ENCODE data around the gene TECPR1. TPM values are rescaled to one million over a fixed set of nuclear protein-coding genes. Genes with fewer than 3 reads are reported as not detected.

The TECPR1 gene
- total and polyA plus RNA-seq, 2 donors (not counting 3 experiments of a cell fraction or from before 2014, with no cell fraction given) = 12.3 to 97.5 TPM

DNA sequence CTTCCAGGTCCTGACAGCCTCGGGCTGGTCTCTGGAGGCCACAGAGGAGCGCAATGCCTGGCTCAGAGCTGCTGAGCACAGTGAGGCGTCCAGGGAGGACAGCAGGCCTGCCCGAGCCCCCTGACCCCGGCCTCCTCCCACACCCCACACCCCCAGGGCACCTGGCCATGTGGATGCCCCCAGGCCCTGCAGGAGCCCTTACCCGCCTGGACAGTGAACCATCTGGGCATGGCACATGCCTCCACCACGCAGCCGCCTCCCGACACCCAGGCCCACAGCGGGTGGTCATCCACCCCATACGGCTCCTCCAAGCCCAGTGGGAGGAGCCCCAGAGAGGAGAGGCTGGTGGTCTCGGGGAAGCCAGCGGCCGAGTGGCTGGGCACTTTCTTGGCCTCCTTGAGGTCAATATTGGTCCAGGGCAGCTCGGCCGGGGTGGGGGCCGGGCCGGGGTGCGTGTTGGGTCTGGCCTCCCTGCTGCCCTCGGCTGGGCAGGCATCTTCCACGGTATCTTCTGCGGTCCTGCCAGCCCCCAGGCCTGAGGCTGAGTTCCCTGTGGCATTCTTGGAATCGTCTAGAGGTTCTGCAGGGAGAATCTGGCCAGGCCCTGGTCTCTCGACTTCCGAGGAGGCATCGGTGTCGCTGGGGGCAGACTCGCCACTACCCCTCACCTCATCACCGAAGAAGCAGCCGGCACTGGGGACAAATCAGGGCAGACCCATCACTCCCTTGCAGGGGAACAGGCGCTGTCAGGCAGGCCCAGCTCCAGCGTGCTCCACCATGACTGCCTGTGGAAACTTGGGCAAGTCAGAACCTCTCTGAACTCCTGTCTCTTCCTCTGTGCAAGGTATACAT, 18.6 kb downstream of the TECPR1 start:
- TF ChIP-seq FOS (IDR thresholded peaks at IDR 0.05; ENCODE audit: borderline replicate concordance, insufficient read depth, low read length) (no peak), POLR2A (IDR thresholded peaks at IDR 0.05; ENCODE audit: low read depth, low read length) (no peak), EZH2 (IDR thresholded peaks at IDR 0.05; ENCODE audit: borderline replicate concordance, low read depth, low read length, severe bottlenecking) (no peak), MYC (IDR thresholded peaks at IDR 0.05; ENCODE audit: low read depth, low read length) (no peak), JUN (IDR thresholded peaks at IDR 0.05; ENCODE audit: borderline replicate concordance, insufficient read depth, insufficient read length, low read depth) (no peak), GATA2 (IDR thresholded peaks at IDR 0.05; ENCODE audit: insufficient read depth, insufficient read length, low read depth, low read length) (no peak), POLR2AphosphoS5 (IDR thresholded peaks at IDR 0.05; ENCODE audit: insufficient read depth, low read depth, low read length) (no peak)
- TF ChIP-seq, protein P1, sequence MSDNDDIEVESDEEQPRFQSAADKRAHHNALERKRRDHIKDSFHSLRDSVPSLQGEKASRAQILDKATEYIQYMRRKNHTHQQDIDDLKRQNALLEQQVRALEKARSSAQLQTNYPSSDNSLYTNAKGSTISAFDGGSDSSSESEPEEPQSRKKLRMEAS (IDR thresholded peaks at IDR 0.05; ENCODE audit: insufficient read depth, insufficient read length) = no peak
- TF ChIP-seq, protein P2, sequence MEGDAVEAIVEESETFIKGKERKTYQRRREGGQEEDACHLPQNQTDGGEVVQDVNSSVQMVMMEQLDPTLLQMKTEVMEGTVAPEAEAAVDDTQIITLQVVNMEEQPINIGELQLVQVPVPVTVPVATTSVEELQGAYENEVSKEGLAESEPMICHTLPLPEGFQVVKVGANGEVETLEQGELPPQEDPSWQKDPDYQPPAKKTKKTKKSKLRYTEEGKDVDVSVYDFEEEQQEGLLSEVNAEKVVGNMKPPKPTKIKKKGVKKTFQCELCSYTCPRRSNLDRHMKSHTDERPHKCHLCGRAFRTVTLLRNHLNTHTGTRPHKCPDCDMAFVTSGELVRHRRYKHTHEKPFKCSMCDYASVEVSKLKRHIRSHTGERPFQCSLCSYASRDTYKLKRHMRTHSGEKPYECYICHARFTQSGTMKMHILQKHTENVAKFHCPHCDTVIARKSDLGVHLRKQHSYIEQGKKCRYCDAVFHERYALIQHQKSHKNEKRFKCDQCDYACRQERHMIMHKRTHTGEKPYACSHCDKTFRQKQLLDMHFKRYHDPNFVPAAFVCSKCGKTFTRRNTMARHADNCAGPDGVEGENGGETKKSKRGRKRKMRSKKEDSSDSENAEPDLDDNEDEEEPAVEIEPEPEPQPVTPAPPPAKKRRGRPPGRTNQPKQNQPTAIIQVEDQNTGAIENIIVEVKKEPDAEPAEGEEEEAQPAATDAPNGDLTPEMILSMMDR (IDR thresholded peaks at IDR 0.05; ENCODE audit: extremely low read depth in 1 of 2, insufficient read depth in 1 of 2, low read depth in 1 of 2, low read length in 2 of 2) = no peak
- Histone ChIP-seq H3K79me2 (ENCODE audit: control insufficient read depth, insufficient read depth, low read length) (no peaks in the 10 kb centered on the region), H3K27ac (ENCODE audit: insufficient read depth, low read depth, low read length) (no peak overlapping the region), H3K4me2 (ENCODE audit: insufficient read depth, low read length) (no peak overlapping the region), H3K9me3 (replicated peaks; ENCODE audit: control insufficient read depth, insufficient read depth, low read length) (no peaks in the 10 kb centered on the region), H3K9me1 (replicated peaks; ENCODE audit: control insufficient read depth, extremely low read depth, insufficient read depth, low read length) (no peaks in the 10 kb centered on the region), H2AFZ (ENCODE audit: low read depth, low read length) (no peak overlapping the region), H4K20me1 (replicated peaks; ENCODE audit: control insufficient read depth, extremely low read depth, insufficient read depth, low read length) (no peaks in the 10 kb centered on the region), H3K4me3 (replicated peaks in 1 of 3; ENCODE audit: insufficient read depth in 1 of 3, low read depth in 1 of 3, low read length in 3 of 3) (no peak overlapping the region), H3K9ac (replicated peaks; ENCODE audit: extremely low read depth, insufficient read depth, low read length) (no peak overlapping the region), H3K27me3 (ENCODE audit: control insufficient read depth in 2 of 2, insufficient read depth in 2 of 2, low read length in 2 of 2) (no peaks in the 10 kb centered on the region), H3K4me1 (ENCODE audit: control insufficient read depth, extremely low read depth, insufficient read depth, low read length) (no peaks in the 10 kb centered on the region), H3K36me3 (ENCODE audit: control insufficient read depth in 2 of 2, extremely low read depth in 1 of 2, insufficient read depth in 2 of 2, low read length in 2 of 2) (peaks cover 2 to 38% of the 10 kb centered on the region in 2 experiments)
- dilution Hi-C loops (cut with MboI; ENCODE audit: extremely low pct_ligation_motif_present, low sequenced_read_pairs) = no loop called here
- no peak for DNase-seq (ENCODE audit: low read depth, low spot score)
- CTCF ChIA-PET = no interaction called here
- BruUV-seq (replicated peaks) = TSS peak; percentile 39
- intact Hi-C loops (cut with micrococcal nuclease) = no loop called here
- POLR2A ChIA-PET = no interaction called here
- no peak for FAIRE-seq
